OCI-LY3 (cell line): Measurements from ENCODE around the gene PDZRN3.

ENCODE experiments used
- H2AFZ ChIP-seq: fragments of 200-600, 300-600 bp; shearing (Covaris generic); 2 replicates; pipeline ENCODE4 v1.6.0; 2014; ENCODE audit warnings: antibody characterized with exemption, low read depth, low read length
- H3K27ac ChIP-seq: fragments of 200-600, 300-600 bp; sonication (generic); 2 replicates; pipeline ENCODE4 v1.5.1; 2014; ENCODE audit warnings: mild to moderate bottlenecking, low read length, moderate library complexity, mixed read lengths
- H3K27me3 ChIP-seq: fragments of 200-600, 300-600 bp; sonication (generic); 2 replicates; pipeline ENCODE4 v1.6.1; 2014; ENCODE audit warnings: low read depth, low read length, mixed read lengths
- H3K36me3 ChIP-seq: fragments of 200-600, 300-600 bp; sonication (generic); replicated peaks from 2 replicates; pipeline ENCODE3; 2014; ENCODE audit warnings: low read depth, low read length, mixed read lengths
- H3K4me1 ChIP-seq: fragments of 300-600, 200-600 bp; sonication (generic); 2 replicates; pipeline ENCODE4 v1.6.1; 2014; ENCODE audit warnings: low read length, mixed read lengths
- H3K4me2 ChIP-seq: fragments of 200-600, 300-600 bp; sonication (generic); 2 replicates; pipeline ENCODE4 v1.6.1; 2014; ENCODE audit warnings: low read length, mixed read lengths
- H3K4me3 ChIP-seq: fragments of 300-600, 200-600 bp; sonication (generic); 2 replicates; pipeline ENCODE4 v1.5.1; 2014; ENCODE audit warnings: antibody characterized with exemption, mild to moderate bottlenecking, low read length, moderate library complexity
- H3K79me2 ChIP-seq: fragments of 300-600, 200-600 bp; shearing (Covaris generic); 2 replicates; pipeline ENCODE4 v1.6.1; 2014; ENCODE audit warnings: mild to moderate bottlenecking, low read length, mixed read lengths
- H3K9ac ChIP-seq: fragments of 300-600, 200-600 bp; shearing (Covaris generic); 2 replicates; pipeline ENCODE4 v1.6.0; 2014; ENCODE audit warnings: mild to moderate bottlenecking, low read length, moderate library complexity
- H3K9me3 ChIP-seq: fragments of 200-600, 300-600 bp; shearing (Covaris generic); 2 replicates; pipeline ENCODE4 v1.6.1; 2014; ENCODE audit warnings: low read length, mixed read lengths; ENCODE audit not compliant: insufficient read depth
- H4K20me1 ChIP-seq: fragments of 200-600, 300-600 bp; sonication (generic); 2 replicates; pipeline ENCODE4 v1.6.1; 2016; ENCODE audit warnings: low read length, mixed read lengths; ENCODE audit not compliant: insufficient read depth
- CTCF ChIP-seq: fragments of 200-600, 300-600 bp; sonication (generic); IDR thresholded peaks from 2 replicates; pipeline ENCODE4 v1.5.1; 2014; ENCODE audit warnings: antibody characterized with exemption, low read length, low read depth
- EZH2phosphoT487 ChIP-seq: fragments of 200-600 bp; shearing (Covaris generic); IDR thresholded peaks from 2 replicates; pipeline ENCODE4 v1.6.1; 2018; ENCODE audit warnings: antibody characterized with exemption, mixed run types, low read depth

PDZRN3 gene

GRCh38 chr3:73452729-73453128 lies 172.0 kb downstream of the PDZRN3 start:
- Histone ChIP-seq H3K9me3 (no peaks in the 10 kb centered on the region), H3K27ac (peak overlapping the region; percentile 90; the same call in 1 of the 2 replicates), H3K27me3 (no peaks in the 10 kb centered on the region), H2AFZ (no peak overlapping the region), H3K9ac (no peak overlapping the region), H3K36me3 (no peaks in the 10 kb centered on the region), H3K79me2 (no peaks in the 10 kb centered on the region), H4K20me1 (no peaks in the 10 kb centered on the region), H3K4me1 (peaks cover 68% of the 10 kb centered on the region), H3K4me2 (0 out of 2 replicates have a peak overlapping the region, but pooled peaks have one; percentile 95), H3K4me3 (no peak overlapping the region)
- no peak for TF ChIP-seq EZH2phosphoT487
- TF ChIP-seq CTCF: no peak

GRCh38 chr3:73451301-73451944 lies 173.3 kb downstream of the PDZRN3 start:
- Histone ChIP-seq H3K9ac (peak overlapping the region; percentile 65), H3K27me3 (no peaks in the 10 kb centered on the region), H2AFZ (peak overlapping the region; percentile 44; the same call in 1 of the 2 replicates), H3K4me2 (peak overlapping the region; percentile 95), H3K4me3 (peak overlapping the region; percentile 63), H3K27ac (peak overlapping the region; percentile 90), H4K20me1 (no peaks in the 10 kb centered on the region), H3K36me3 (no peaks in the 10 kb centered on the region), H3K9me3 (no peaks in the 10 kb centered on the region), H3K79me2 (no peaks in the 10 kb centered on the region), H3K4me1 (peaks cover 80% of the 10 kb centered on the region)
- no peak for TF ChIP-seq CTCF
- TF ChIP-seq EZH2phosphoT487: no peak

DNA sequence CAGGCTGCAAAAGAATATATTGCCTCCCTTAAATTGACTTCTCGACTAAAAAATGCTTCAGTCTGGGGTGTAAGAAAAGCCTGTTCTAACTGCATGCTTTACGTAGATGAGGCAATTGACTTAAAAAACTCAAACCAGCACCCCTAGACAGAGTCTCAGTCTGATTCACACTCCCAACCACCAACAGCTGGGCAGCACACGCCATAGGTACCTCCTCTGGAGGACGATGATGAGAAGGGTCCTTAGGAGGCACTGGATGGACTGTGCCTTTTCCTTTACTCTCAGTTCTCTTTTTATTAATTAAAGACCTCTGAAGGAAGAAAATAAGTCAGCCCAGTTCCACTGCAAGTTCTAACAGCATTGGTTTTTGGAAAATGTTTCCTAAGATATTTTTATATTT lies 175.0 kb downstream of the PDZRN3 start:
- no peaks in the 10 kb centered on the region for H3K79me2 ChIP-seq
- H3K9me3 ChIP-seq: no peaks in the 10 kb centered on the region
- peak overlapping the region; percentile 63 for H3K4me3 ChIP-seq
- H3K27me3 ChIP-seq: no peaks in the 10 kb centered on the region
- peaks cover 66% of the 10 kb centered on the region for H3K4me1 ChIP-seq
- H3K9ac ChIP-seq: peak overlapping the region; percentile 65
- TF ChIP-seq EZH2phosphoT487: no peak
- TF ChIP-seq CTCF: no peak
- H3K27ac ChIP-seq: peak overlapping the region; percentile 90
- no peak overlapping the region for H2AFZ ChIP-seq
- H3K4me2 ChIP-seq: peak overlapping the region; percentile 95
- no peaks in the 10 kb centered on the region for H4K20me1 ChIP-seq
- no peaks in the 10 kb centered on the region for H3K36me3 ChIP-seq

- TF ChIP-seq CTCF: no peak
- no peak for TF ChIP-seq EZH2phosphoT487
- Histone ChIP-seq H3K9ac (peak overlapping the region; percentile 65), H2AFZ (no peak overlapping the region)
These were observed 175.9 kb downstream of the PDZRN3 start for GRCh38 chr3:73448761-73449301.

More at GRCh38 chr3:73448761-73449301, 175.9 kb downstream of the PDZRN3 start:
- H3K79me2 ChIP-seq: no peaks in the 10 kb centered on the region
- H3K36me3 ChIP-seq: no peaks in the 10 kb centered on the region
- H3K9me3 ChIP-seq: no peaks in the 10 kb centered on the region
- peak overlapping the region; percentile 63 for H3K4me3 ChIP-seq
- H3K4me1 ChIP-seq: peaks cover 66% of the 10 kb centered on the region
- peak overlapping the region; percentile 95 for H3K4me2 ChIP-seq
- peak overlapping the region; percentile 90 for H3K27ac ChIP-seq
- no peaks in the 10 kb centered on the region for H3K27me3 ChIP-seq
- H4K20me1 ChIP-seq: no peaks in the 10 kb centered on the region
